Uterus (tissue), 4 donors: Measurements from ENCODE around the gene CDK5R1. TPM values are rescaled to one million over a fixed set of nuclear protein-coding genes. Genes with fewer than 3 reads are reported as not detected.

Experiments used
- DNase-seq, 2 donors: peaks; one replicate each; pipeline ENCODE4 v3.0.0-alpha.2; 2019 to 2020
- H3K27ac ChIP-seq, 2 donors: fragments of 200-600 bp; sonication (generic); 1 replicate in 1 of 2; 2 replicates in 1 of 2; pipeline ENCODE4 v1.5.1; 2016 to 2018
- H3K27me3 ChIP-seq, 2 donors: fragments of 200-600 bp; sonication (generic); one replicate each; pipeline ENCODE4 v1.5.1; 2018 to 2019; ENCODE audit warnings: control low read depth in 1 of 2
- H3K36me3 ChIP-seq, 2 donors: fragments of 200-600 bp; sonication (generic); one replicate each; pipeline ENCODE4 v1.5.1; 2019; ENCODE audit warnings: control low read depth in 1 of 2
- H3K4me1 ChIP-seq, 2 donors: fragments of 200-600 bp; sonication (generic); one replicate each; pipeline ENCODE4 v1.5.1; 2018 to 2019; ENCODE audit warnings: control low read depth in 1 of 2
- H3K4me3 ChIP-seq, 2 donors: fragments of 200-600 bp; sonication (generic); 1 replicate in 1 of 2; 2 replicates in 1 of 2; pipeline ENCODE4 v1.5.1; 2018 to 2019; ENCODE audit warnings: mild to moderate bottlenecking in 1 of 2
- H3K9me3 ChIP-seq, 2 donors: fragments of 200-600 bp; sonication (generic); one replicate each; pipeline ENCODE4 v1.5.1; 2019; ENCODE audit warnings: control low read depth in 1 of 2
- CTCF ChIP-seq, 4 experiments: fragments of 200-600 bp in 2 of 4; fragments of 450-650 bp in 2 of 4; sonication (generic) in 2 of 4; IDR thresholded peaks; one replicate each; pipeline ENCODE4 v1.5.1; 2016 to 2019; ENCODE audit warnings: antibody characterized with exemption in 4 of 4, mild to moderate bottlenecking in 2 of 4, moderate library complexity in 1 of 4
- POLR2A ChIP-seq, 2 donors: fragments of 450-650 bp; IDR thresholded peaks; one replicate each; pipeline ENCODE4 v1.6.1; 2016; ENCODE audit warnings: antibody characterized with exemption in 2 of 2, mild to moderate bottlenecking in 1 of 2, moderate library complexity in 1 of 2
- intact Hi-C: fragments of 100-400 bp; cut with DNase I; formaldehyde crosslinking; loops from one replicate; pipeline ENCODE4 v1.15.1; 2023; ENCODE audit warnings: low total_unique reads
- small RNA-seq: library from RNA; depleted of rRNA; stranded (forward); fragments of <200 nt; gene quantifications from one replicate; pipeline ENCODE3, GENCODE V24; 2016
- total RNA-seq, 4 donors: library from RNA; depleted of rRNA in 3 of 4; stranded (reverse); fragments of >200 nt in 3 of 4; gene quantifications; one replicate each; pipeline versions ENCODE4 v1.1.0 to v1.2.4, GENCODE V29; 2014 to 2023
- donor health status: DM: yes; HTN: yes; CAD: no.

CDK5R1 gene
- total RNA-seq, 4 donors from 2014 or later, result 0.77 to 2.9 (median 1.4) TPM; not detected in 1

GRCh38 chr17:32533296-32533695 lies 46.5 kb downstream of the CDK5R1 start:
- Histone ChIP-seq H3K27ac (no peak overlapping the region), H3K27me3 (no peaks in the 10 kb centered on the region), H3K4me1 (no peaks in the 10 kb centered on the region), H3K36me3 (no peaks in the 10 kb centered on the region), H3K9me3 (no peaks in the 10 kb centered on the region), H3K4me3 (no peak overlapping the region)
- no peak for DNase-seq
- intact Hi-C loops, result no loop called here
- TF ChIP-seq CTCF (IDR thresholded peaks at IDR 0.05) (no peak), POLR2A (IDR thresholded peaks at IDR 0.05) (no peak)

GRCh38 chr17:32536736-32537643 lies 50.2 kb downstream of the CDK5R1 start:
- Histone ChIP-seq H3K4me3 (no peak overlapping the region), H3K4me1 (no peaks in the 10 kb centered on the region), H3K9me3 (no peaks in the 10 kb centered on the region), H3K36me3 (no peaks in the 10 kb centered on the region), H3K27me3 (no peaks in the 10 kb centered on the region), H3K27ac (no peak overlapping the region)
- DNase-seq, result no peak
- intact Hi-C loops, result no loop called here
- TF ChIP-seq CTCF (IDR thresholded peaks at IDR 0.05) (no peak), POLR2A (IDR thresholded peaks at IDR 0.05) (no peak)

Small RNAs within 50 kb of the gene (small RNA-seq; reads per million reads assigned to genes)
- gene RF00019, result not detected

Other genes starting within 250 kb of the CDK5R1 start
- 1 to 10 TPM in 2 of 4 donors, under 1 TPM in 1, not detected in 1; 0.29 to 3.8 (median 2.4) TPM for gene RHBDL3, start 221.2 kb upstream of the CDK5R1 start, total RNA-seq
- gene C17orf75, start 144.8 kb upstream of the CDK5R1 start, total RNA-seq, result 10 to 100 TPM; 11.8 to 40.9 (median 18.0) TPM
- 100 to 1,000 TPM in 3 of 4 donors, 10 to 100 TPM in 1; 82.1 to 252 (median 210) TPM for gene ZNF207, start 136.8 kb upstream of the CDK5R1 start, total RNA-seq
- 10 to 100 TPM; 10.8 to 89.3 (median 58.5) TPM for gene PSMD11, start 42.5 kb upstream of the CDK5R1 start, total RNA-seq